ENCODE results near the gene RTN4RL2.

RTN4RL2 gene

DNA sequence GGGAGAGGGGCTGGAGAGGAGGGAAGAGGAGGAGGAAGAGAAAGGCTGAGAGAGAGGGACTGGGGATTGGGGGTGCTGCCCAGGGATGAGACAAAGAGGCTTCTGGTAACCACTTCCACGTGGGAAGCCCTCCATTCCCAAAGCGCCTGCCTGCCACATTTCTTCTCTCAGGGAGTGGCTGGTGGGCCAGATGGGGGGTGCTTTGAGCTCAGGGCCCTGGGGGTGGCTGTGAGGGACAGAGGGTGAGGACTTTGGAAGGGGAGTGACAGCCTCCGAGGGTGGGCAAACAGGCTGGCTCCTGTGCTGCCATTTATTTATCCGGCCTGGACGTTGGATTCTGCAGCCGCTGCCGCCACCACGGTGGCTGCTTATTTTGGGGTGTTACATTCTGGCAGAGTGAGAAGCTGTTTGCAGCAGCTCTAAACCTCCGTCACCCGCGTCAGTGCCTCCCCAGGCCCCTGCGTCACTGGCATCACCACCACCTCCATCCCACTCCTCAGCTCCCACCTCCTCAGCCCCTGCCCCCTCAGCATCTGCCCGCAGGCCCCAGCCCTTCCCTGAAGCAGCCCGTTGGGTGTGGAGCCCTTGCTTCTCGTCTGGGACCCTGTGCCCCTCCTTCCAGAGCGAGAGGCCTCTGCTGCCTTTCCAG is 1.6 kb downstream of the RTN4RL2 start:
- DNase-seq (ENCODE audit: low read depth in 3 of 3, low spot score in 1 of 3) = no peak

DNA sequence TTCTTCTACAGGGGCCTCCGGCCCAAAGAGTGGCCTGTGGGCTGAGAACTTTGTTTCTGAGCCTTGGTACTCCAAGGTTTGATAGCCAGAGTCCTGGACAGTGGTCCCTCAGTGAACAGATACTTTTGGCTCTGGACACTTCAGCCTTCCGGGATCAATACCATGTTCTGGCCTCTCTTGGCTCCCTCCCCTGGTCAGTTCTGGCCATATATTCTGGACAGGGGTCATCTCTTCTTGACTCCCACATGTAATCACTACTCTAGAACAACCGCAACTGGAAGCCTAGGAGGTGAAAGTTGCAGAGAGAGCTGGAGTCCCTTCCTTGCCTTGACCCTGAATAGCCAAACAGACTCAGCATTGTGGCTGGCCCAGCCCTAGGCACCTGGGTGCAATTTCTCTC is 2.3 kb downstream of the RTN4RL2 start:
- DNase-seq (ENCODE audit: low read depth in 3 of 3, low spot score in 1 of 3) = no peak

DNA sequence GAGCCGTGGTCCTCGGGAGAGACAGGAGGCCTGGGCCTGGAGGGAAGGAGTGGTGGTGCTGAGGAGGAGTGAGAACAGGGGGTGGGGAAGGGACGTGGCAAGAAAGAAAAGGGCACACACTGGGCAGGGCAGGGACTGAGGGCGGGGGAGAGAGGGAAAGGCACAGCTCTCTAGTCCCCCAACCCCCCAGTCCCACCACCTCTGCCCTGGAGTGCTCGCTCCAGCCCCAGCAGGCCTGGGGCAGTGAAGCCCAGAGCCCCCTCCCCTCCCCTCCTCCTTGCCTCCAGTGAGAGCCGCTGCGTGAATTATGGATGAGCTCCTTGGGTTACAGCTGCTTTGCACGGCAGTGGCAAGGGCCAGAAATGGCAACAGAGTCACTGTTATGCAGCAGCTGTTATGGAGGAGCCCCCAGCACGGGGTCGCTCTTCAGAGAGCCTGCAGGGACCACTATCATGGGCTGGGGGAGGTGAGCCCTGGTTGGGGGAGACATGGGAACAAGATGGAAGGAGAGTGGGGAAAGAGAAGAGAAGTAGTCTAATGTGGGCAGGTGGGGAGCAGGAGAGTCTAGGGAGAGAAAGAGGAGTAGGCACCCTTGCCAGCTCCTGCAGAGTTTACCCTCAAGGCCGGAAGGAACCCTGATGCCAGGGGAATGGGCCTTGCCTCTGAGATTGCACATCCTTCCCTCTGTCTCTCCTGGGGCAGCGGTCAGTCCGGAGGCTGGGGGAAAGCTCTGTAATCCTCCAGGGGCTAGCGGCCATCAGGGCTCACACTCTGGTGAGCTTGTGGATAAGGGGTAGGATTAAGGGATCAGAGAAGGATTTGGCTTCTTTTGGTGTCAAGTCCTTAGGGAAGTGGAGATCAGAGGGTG is 3.6 kb downstream of the RTN4RL2 start:
- no peak for DNase-seq (ENCODE audit: low read depth in 3 of 3, low spot score in 1 of 3)

DNA sequence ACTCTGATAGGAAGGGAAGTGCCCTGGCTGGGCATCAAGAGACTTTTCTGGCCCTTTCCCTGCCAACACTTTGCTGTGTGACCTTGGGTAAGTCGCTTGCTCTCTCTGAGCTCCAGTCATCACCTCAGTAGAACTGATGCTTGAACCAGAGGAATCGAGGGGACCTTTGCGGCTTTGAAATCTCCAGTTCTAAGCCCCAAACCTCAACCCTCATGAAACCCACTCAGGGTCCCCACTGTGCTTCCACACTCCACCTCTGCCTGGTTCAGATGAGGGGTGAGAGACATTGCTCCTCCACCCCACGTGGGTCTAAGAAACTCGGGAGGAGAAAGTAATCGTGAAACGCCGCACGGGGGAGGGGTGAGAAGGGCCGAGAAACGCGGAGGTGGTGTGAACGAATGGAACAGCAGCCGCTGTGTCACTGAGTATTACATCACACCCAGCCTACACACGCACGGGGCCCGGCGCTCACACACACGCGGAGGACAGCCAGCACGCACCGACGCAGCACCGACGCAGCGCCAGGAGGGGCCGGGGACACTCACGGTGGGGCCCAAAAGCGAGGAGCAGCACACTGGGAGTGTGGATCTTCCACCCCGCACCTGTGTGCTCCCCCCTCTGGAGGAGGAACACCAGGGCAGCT is 4.3 kb downstream of the RTN4RL2 start:
- no peak for DNase-seq (ENCODE audit: low read depth in 3 of 3, low spot score in 1 of 3)

DNA sequence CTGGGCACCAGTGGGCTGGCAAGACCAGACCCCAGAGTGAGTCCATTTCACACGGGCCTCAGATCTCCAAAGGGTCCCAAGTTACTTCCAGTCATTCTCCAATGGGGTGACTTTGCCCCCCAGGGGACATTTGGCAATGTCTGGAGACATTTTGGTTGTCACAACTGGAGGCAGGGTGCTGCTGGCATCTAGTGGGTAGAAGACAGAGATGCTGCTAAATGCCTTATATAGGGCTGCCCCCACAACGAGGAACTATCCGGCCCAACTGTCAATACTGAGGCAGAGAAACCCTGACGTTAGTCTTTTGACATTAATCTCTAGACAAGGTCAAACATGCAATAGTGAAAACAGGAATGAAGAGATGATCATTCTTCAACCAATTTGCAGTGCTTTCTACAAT is 6.4 kb downstream of the RTN4RL2 start:
- DNase-seq (ENCODE audit: low read depth in 3 of 3, low spot score in 1 of 3) = no peak

DNA sequence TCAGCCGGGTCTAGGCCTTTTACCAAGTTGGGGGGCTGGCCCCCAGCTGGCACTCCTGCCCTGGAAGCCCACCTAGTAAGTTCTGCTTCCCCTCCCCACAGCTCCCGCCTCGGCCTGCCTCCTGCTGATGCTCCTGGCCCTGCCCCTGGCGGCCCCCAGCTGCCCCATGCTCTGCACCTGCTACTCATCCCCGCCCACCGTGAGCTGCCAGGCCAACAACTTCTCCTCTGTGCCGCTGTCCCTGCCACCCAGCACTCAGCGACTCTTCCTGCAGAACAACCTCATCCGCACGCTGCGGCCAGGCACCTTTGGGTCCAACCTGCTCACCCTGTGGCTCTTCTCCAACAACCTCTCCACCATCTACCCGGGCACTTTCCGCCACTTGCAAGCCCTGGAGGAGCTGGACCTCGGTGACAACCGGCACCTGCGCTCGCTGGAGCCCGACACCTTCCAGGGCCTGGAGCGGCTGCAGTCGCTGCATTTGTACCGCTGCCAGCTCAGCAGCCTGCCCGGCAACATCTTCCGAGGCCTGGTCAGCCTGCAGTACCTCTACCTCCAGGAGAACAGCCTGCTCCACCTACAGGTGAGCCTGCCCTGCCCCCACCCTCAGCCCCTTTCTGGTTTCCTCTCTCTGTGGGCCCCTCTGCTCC is 7.3 kb downstream of the RTN4RL2 start:
- no peak for DNase-seq (ENCODE audit: low read depth in 3 of 3, low spot score in 1 of 3)

DNA sequence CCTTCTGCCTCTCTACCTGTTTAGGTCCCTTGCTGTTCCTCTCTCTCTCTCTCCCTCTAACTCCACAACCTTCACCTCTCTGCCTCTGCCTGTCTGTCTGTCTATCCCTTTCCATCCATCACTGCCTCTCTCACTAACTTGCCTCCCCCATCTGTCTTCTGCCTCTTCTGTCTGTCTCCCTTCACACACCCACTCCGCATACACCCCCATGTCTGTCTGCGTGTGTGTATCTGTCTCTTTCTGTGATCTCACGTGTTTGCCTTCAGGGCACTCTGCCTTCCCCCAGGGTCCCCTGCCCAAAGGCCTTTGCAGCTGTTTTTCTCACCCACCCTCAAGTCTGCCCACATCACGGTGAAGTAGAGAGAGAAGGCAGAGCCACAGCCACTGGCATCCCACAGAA is 7.9 kb downstream of the RTN4RL2 start:
- no peak for DNase-seq (ENCODE audit: low read depth in 3 of 3, low spot score in 1 of 3)

DNA sequence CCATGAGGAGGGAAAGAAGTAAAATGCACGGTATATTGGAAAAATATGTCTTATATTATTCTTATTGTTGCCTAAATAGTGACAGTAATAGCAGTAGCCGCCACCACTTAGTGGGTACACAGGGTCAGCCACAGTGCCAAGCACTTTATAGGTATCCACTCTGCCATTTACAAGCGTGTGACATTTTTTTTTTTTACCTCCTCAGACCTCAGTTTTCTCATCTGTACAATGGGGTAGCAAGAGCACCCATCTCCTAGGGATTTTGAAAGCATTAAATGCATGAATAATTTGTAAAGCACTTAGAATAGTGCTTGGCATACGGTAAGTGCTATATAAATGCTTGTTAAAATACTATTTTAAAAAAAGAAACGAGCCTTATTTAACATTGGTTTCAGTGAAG is 8.9 kb downstream of the RTN4RL2 start:
- DNase-seq (ENCODE audit: low read depth in 3 of 3, low spot score in 1 of 3) = no peak

DNA sequence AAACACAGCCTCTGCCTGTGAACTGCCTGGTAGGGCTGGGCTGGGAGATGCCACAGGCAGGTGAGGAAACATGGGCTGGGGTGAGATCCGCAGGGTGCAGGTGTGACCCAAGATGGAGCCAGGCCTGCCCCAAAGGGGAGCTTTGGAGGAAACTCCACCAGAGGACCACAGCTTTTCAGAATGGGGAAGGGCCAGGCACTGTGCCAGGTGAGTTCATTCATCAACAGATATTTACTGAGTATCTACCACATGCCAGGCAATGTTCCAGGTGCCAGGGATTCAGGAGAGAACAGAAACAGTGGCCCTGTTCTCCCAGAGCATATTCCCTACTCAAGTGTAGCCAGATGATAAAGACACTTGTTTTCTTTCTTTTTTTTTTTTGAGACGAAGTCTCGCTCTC is 11.2 kb downstream of the RTN4RL2 start:
- no peak for DNase-seq (ENCODE audit: low read depth in 3 of 3, low spot score in 1 of 3)

DNA sequence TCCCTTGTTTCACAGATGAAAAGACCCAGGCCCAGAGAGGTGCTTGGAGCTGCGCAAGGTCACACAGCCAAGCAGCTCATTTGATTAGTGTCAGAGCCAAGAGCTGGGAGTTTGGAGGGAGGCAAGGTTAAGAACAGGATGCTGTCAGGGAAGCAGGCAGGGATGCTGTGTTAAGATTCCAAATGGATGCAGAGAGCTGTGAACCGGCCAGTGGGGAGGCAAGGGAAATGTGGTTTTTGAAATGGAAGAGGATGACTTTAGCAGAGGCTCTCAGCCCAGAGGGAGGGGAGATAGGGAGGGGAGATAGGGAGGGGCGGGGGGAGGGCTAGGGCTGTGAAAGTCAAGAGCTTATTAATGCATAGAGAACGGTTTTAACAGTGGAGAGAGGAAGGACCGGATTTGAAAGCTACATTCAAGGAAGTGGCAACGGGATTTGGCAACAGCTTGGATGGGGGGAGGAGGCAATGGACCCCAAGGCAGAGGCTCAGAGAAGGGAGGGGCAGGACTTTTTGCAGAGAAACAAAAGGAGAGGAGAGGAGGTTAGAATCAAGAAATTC is 13.0 kb downstream of the RTN4RL2 start:
- DNase-seq (ENCODE audit: low read depth in 3 of 3, low spot score in 1 of 3) = no peak

DNA sequence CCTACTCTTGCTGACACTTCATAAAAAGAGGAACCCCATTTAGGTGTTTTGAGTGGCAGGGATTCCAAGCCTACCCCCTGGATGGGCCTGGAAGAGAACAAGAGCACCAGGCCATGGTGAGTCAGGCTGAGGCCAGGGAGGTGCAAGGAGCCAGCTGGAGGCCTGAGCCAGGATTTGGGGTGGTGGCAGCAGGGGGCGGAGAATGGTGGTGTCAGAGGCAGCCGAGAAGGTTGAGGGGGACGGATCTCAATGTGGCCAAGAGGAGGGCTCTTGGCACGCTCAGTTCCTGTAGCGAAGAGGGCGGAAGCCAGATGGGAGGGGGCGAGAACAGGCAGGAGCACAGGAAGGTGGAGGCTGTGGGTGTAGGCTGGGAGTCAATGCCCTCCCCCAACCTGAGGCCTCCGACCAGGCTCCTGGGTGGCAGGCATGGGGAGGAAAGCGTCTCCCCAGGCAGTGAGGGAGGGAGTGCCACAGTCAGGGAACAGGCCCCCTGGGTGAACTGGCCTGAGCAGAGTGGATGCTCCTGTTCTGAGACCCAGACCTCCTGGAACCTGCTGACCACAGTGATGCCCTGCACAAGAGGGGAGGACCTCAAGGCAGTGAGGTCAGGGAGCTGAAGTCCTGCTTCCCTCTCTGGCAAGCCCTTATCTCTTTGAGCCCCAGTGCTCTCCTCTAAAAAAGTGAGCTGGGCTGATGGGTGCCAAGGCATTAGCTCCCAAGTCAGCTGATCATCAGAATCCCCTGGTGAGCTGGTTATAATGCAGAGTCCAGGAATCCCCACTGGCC is 13.9 kb downstream of the RTN4RL2 start:
- DNase-seq (ENCODE audit: low read depth in 3 of 3, low spot score in 1 of 3) = no peak

DNA sequence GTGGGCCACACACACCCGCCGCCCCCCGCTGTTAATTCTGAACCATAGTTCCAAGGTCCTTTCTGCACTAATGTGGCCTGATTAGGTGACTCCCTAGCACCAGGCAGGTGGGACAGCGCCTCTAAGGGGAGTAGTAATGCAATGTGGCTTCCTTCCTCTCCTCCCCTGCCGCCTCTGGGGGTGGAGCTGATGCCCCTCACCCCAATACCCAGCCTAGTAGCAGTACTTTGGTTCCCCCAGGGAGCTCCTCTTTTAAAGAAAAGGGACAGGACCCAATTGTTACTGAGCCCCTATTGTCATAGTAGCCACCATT is 14.4 kb downstream of the RTN4RL2 start:
- DNase-seq (ENCODE audit: low read depth in 3 of 3, low spot score in 1 of 3) = no peak

DNA sequence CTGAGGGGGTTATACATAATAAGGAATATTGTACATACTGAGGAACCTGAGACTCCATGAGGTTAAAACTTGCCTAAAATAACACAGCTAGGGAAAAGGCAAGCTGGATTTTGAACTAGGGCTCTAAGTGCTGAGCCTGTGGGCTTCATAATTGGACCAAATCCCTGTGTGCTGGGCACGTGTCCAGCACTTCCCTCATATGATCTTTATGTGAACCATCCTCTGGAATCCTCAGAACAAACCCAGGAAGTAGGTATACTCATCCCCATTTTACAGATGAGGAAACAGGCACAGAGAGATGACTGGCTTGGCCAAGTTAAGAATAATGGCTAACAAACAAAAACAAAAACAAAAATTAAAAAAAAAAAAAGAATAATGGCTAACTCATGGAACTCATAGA is 14.9 kb downstream of the RTN4RL2 start:
- no peak for DNase-seq (ENCODE audit: low read depth in 3 of 3, low spot score in 1 of 3)

DNA sequence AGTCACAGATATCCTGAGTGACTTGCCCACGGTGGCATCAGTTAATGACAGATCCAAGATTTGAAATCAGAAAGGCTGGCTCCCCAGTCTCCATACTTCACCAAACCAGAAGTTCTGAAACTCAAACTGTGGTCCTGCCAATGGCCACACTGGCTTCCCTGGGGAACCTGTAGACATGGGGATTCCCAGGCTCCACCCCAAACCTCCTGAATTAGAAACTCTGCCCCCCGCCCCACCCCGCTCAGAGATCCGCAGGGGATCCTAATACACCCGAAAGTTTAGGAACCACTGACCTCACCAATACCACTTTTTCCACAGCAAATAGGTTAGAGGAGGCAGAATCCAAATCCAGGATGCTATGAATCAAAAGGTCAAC is 15.3 kb downstream of the RTN4RL2 start:
- no peak for DNase-seq (ENCODE audit: low read depth in 3 of 3, low spot score in 1 of 3)

DNA sequence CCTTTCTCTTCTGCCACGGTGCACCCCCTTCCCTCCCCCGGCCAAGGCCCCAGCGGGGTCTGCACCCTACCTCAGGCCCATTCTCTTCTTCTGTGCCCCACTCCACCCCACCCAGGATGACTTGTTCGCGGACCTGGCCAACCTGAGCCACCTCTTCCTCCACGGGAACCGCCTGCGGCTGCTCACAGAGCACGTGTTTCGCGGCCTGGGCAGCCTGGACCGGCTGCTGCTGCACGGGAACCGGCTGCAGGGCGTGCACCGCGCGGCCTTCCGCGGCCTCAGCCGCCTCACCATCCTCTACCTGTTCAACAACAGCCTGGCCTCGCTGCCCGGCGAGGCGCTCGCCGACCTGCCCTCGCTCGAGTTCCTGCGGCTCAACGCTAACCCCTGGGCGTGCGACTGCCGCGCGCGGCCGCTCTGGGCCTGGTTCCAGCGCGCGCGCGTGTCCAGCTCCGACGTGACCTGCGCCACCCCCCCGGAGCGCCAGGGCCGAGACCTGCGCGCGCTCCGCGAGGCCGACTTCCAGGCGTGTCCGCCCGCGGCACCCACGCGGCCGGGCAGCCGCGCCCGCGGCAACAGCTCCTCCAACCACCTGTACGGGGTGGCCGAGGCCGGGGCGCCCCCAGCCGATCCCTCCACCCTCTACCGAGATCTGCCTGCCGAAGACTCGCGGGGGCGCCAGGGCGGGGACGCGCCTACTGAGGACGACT is 15.9 kb downstream of the RTN4RL2 start:
- DNase-seq (ENCODE audit: low read depth in 3 of 3, low spot score in 1 of 3) = peak in 1 of 3 donors; percentile 30

DNA sequence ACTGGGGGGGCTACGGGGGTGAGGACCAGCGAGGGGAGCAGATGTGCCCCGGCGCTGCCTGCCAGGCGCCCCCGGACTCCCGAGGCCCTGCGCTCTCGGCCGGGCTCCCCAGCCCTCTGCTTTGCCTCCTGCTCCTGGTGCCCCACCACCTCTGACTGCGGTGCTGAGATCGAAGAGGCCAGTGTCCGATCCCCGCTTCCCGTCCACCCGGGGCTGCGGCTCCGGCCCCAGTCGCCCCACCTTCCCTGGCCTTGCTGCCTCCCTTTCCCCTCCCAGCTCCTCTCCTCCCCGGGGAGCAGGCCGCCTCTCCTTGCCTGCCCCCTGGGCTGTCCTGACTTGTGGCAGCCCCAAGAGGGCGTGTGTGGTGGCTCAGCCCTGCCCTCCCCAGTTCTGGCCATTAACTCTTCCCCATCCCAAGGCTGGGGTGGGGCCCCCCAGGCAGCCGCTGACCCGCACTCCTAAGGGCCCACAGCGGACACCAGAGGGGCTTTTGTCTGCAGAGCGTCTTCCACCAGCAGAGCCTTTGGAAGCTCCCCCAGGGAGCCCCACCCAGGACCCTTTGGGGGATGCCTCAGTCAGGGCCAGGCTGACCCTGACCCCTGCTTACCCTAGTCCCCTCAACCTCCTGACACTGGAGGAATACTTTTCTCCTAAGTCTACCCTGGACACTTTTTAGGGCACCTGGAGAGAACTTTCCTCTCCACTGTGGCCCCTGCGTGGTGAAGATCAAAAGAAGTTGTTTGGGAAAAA is 16.6 kb downstream of the RTN4RL2 start:
- DNase-seq (ENCODE audit: low read depth in 3 of 3, low spot score in 1 of 3) = peak in 1 of 3 donors; percentile 21

DNA sequence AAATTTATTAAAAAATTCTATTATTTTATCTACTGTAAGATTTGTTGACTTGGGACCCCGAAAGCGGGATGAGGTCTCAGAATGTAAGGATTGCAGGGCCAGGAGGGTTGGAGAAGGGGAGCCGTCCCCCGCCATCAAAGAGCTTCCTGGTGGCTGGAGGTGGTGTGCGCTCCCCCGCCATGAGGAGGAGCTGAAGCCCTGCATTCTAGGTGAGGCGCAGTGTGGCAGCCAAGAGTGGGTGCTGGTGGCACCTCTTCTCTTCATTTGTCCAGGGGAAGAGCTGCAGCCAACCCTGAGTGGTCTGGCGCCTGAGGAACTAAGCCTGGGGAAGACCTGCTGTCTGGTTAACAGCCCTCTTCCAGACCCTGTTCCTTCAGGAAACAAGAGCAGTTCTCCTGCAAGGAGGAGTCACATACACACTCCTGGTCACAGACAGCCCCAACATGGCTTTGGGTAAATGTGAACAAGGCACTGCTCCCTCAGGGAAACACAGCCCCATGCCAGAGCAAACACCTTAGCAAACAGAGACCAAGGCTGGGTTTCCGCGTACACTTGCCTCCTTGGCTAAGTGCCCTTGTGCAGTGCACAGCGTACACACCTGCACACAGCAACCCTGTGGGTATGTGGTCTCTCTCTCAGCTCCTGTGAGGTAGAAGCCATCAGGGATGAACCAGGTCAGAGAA is 17.3 kb downstream of the RTN4RL2 start:
- no peak for DNase-seq (ENCODE audit: low read depth in 3 of 3, low spot score in 1 of 3)

DNA sequence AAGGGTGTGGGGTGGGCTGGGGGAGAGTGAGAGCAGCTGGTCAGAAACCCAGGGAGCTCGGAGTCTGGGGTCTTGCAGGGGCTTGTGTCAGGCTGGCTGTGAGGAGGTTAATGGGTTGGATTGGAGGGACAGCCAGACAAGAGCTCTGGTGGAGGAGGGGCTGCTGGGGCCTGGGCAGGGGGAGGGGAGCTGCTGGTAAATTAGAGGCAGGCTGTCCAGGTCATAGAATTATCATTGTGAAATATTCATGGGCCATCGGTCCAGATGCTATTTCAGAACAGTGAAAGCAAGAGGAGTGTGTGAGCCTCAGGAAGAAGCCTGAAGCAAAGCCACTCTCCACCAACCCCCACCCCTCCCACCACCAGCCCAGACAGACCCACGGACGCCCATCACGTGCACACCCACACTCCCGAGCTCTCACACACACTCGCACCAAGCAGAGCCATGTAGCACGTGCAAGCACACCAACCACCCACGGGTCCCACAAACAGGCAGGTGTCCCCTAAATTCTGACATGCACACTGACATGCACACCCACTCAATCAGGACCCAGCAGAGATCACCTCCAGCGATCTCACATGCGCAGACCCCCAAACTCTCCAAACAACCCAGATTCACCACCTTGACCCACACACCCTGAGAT is 18.8 kb downstream of the RTN4RL2 start:
- no peak for DNase-seq (ENCODE audit: low read depth in 3 of 3, low spot score in 1 of 3)
